HT-29 (cell line): ENCODE results near the gene PACRG. TPM values are rescaled to one million over a fixed set of nuclear protein-coding genes. Genes with fewer than 3 reads are reported as not detected.
"Not testable (repeated sequence)": the region's sequence is repeated elsewhere in the genome, so short reads cannot be mapped to it uniquely, and the experiment has no call there.

Source experiments
- DNase-seq: peaks from one replicate; pipeline ENCODE4 v3.0.0-alpha.2; 2015; ENCODE audit warnings: low spot score
- total RNA-seq: library from RNA; depleted of rRNA; stranded (reverse); fragments of >200 nt; shearing (Covaris generic); gene quantifications from 2 replicates; pipeline ENCODE4 v1.2.3, GENCODE V29; 2014

PACRG gene
- total RNA-seq, 1 experiment from 2014 or later = 0.81 TPM

GRCh38 chr6:163311830-163312229 is 584.1 kb downstream of the PACRG start:
- no peak for DNase-seq

DNA sequence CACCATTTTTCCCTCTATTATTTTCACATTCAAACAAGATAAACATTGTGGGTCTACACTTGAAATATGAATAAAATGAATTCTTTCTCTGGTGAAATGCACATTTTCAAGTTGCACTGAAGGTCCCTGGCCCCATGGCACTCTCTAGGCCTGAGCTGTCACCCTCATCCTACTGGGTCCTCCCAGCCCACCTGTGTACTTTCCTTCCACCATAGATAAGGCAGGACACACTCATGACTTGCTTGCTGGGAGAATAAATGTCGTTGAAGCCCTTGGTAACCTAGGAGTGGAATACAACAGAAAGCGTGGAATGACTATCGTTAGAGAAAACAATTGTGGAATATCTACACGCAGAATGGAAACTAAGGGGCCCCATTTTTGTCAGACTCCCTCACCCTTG is 585.8 kb downstream of the PACRG start:
- no peak for DNase-seq

- no peak for DNase-seq
Observed at GRCh38 chr6:163313981-163314380, 586.2 kb downstream of the PACRG start.

- DNase-seq = no peak
Observed at GRCh38 chr6:163314791-163315470, 587.2 kb downstream of the PACRG start.

- DNase-seq = not testable (repeated sequence)
Observed at GRCh38 chr6:163316866-163317495, 589.2 kb downstream of the PACRG start.

DNA sequence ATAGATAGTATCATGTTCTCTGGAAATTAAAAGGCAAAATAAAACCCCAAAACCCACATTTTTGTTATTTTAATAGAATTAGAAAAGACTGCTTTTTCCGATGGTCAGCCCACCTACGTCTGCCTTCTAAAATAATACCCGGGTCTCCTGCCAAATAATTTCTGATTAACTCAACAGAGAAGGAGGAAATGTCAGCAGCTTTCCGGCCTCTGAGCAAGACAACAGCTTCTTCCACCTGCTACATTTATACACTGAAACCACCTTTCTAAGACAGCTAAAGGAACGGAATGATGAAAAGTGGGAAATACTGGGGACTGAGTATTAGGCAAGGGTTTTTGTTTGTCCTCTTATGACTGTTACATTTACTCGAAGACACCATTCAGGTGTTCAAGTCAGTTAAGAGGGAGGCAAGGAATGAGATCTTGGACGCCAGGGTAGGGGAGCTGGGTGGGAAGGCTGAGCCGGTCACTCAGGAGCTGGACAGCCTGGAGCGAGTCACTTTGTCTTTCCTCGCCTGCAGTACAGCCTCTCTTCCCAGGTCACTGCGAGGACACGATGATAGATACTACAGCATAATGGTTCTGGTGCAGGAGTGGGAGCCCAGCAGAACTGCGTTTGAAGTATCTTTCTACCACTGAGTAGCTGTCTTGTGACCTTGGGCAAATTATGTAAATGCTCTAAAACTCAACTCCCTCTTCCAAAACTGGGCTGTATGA is 590.5 kb downstream of the PACRG start:
- no peak for DNase-seq

GRCh38 chr6:163319609-163320366 is 592.0 kb downstream of the PACRG start:
- DNase-seq = no peak

DNA sequence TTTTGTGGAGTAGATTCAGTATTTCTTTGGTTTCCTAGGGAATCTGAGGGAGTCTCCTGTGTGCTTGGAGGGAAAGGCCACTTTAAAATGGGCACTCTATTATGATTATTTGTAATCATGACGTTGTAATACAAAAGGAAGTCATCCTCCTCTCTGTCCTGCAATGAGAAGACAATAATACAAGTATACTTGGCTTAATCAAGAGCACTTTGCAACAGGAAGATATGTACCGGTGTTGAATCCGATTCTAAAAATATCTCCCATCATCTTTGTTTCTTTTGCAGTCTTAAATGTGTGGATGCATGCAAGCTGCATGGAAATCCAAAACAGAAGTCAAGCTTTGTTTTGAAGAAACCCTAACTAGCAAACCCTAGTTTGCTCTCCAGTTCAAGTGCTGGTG is 592.6 kb downstream of the PACRG start:
- no peak for DNase-seq

GRCh38 chr6:163320804-163321203 is 593.0 kb downstream of the PACRG start:
- no peak for DNase-seq

- no peak for DNase-seq
Observed at GRCh38 chr6:163321717-163322116, 593.9 kb downstream of the PACRG start.

- DNase-seq = no peak
Observed at GRCh38 chr6:163323274-163323673, 595.5 kb downstream of the PACRG start.

DNA sequence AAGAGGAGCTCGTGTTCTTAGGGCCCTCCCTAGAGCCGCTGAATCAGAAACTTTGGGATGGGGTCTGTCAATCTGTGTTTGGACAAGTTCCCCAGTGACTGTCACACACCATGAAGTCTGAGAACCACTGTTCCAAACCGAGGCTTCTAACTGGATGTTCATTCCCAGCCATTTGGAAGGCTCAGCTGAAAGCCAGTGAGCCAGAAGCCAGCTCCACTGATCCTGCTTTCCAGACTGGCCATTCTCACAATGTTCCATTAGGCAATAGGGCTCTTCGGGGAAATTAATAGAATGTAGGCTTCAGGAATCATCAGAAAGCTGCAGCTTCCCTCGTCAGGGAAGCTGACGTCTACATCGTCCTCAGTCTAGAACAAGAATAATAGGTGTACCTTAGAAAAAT is 595.9 kb downstream of the PACRG start:
- no peak for DNase-seq

GRCh38 chr6:163324326-163324687 is 596.5 kb downstream of the PACRG start:
- DNase-seq = no peak

- no peak for DNase-seq
Observed at GRCh38 chr6:163324688-163325389, 597.1 kb downstream of the PACRG start.

DNA sequence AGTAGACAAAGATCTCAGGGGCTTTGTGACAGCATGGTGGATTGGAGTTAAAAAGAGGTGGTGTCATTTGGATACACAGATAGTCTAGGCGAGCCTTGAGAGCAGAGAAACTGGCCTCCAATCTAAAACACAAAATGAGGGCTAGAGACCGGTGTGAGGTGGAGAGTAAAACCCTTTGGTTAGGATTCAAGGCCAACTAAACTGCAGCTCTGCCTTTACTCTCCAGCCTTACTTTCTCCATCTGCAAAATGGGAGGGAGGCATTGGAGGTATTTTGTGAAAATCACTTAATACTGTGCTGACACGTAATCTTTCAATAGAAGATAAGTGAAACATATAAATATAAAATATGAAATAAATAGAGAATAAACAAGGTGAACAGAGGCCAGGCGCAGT is 597.6 kb downstream of the PACRG start:
- no peak for DNase-seq

- no peak for DNase-seq
Observed at GRCh38 chr6:163327165-163327880, 599.5 kb downstream of the PACRG start.

DNA sequence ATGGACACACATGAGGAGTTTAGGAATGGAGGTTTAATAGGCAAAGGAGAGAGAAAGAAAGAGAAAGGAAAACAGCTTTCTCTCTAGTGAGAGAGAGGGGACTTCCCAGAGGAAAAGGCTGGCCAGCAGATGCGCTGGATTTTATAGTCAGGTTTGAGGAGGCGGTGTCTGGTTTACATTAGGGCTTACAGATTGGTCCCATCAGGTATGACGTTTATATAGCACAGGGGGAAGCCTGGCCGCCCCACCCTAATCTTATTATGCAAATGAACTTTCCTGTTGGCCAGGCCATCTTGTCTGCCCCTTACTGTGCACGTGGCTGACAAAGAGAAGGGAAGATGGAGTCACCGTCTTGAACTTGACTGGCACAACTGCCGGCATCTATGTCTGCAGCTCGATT is 600.1 kb downstream of the PACRG start:
- no peak for DNase-seq

DNA sequence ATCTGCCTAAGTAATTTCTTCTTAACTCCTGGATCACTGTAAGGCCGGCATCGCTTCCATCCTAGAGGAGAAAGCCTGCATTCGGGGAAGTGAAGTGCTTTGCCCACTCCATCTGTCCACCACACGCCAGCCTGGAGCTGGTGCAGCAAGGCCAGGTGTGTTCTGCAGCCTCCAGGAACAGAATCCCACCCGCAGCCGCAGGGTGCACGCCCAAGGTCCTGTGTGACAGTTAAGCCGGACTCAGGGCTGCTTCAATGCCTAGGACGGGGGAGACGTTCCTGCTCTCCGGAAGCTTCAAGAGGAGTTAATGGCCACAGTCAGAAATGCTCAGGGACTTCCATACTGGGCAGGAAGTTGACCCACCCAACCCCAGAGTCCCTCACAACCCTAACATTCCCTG is 600.6 kb downstream of the PACRG start:
- no peak for DNase-seq

DNA sequence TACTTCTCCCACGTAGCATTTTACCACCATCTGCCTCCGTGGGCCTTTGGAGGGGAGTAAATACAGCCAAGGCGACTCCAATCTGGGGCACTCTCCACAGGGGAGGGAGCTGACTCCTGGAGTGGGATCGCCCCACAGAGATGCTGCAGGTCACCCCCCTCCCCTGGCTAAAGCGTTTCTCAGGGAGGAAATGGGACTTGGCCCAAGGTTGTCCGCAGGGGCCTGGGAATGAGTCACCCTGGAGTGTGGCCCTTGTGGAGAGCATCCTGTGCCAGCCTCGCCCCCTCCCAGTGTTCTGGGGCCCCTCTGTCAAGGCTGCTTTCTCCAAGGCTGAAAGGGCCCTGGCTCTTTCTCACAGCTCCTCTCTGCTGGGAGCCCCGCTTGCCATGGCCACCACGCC is 602.2 kb downstream of the PACRG start:
- no peak for DNase-seq

DNA sequence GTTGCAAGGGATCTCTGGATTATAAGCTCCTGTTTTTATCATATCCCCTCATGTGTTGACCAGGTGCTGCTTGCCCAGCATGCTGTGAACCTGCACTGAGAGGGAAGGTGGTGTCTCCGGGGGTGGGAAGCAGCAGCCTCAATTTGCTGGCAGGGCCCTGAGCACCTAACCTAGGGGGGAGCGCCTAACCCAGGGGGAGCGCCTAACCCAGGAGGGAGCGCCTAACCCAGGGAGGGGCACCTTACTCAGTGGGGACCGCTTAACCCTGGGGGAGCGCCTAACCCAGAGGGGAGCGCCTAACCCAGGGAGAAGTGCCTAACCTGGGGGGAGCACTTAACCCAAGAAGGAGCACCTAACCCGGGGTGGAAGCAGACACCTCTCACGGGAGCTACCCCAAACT is 603.5 kb downstream of the PACRG start:
- DNase-seq = no peak

DNA sequence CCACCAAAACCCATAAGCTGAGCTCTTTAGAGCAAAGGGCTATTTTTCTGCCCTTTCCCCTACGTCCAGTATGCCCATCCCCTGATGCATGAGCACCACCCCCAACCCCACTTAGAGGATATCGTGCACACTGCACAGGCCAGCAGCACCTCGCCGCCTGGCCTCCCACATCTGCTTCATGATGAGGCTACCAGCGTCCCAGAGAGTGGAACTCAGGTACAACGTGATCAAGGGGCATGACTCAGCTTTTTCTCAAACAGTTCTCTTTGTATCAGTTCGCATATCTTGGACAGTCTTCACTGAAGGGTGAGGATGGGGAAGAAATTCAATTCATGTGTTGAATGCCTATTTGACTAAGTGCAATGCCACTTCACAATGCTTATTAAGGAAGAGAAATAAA is 604.8 kb downstream of the PACRG start:
- DNase-seq = no peak
